Medulla oblongata (tissue), 1 donor: ENCODE measurements around the gene MYL12A.

Experiments
- DNase-seq: peaks from one replicate; pipeline ENCODE4 v3.0.0-alpha.2; 2015; ENCODE audit errors: extremely low spot score

Gene MYL12A

DNA sequence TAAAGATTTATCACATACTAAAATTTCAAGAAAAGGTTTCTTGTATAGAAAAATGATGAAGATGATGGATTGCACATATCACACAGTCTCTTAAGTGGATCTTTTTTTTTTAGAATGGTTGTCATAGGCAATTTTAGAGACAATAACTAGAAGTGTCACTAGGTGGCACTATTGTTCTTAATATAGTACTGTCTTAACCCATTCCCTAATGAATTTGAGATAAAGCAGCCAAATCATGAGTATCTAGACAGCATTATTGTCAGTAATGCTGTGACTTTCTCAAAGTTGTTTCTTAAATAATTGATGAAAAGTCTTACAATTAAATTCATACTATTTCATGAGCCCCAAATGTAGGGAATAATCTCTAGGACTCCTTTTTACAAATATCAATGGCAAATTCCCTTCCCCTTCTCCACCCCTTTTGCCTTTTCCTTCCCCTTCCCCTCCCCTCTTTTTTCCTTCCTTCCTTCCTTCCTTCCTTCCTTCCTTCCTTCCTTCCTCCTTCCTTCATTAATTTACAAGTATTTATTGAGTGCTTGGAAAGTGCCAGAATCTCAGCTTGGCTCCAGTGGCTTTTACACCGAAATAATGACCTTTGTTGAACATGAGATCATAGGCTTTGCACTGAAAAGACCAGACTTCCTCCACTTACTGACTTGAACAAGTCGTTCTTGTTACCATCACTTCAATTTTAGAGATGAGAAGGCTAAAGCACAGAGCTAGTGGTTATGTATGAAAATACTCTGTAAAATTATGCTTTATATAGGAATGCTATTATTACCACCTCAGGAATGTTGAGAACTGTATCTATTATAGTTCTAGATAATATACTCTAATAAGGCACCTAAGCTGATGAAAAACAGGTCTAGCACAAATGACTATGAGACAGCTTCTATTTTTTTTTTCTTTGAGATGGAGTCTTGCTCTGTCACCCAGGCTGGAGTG, 34.1 kb downstream of the MYL12A start:
- peak; percentile 92 for DNase-seq

GRCh38 chr18:3283253-3283863, 35.8 kb downstream of the MYL12A start:
- DNase-seq, result peak; percentile 38

DNA sequence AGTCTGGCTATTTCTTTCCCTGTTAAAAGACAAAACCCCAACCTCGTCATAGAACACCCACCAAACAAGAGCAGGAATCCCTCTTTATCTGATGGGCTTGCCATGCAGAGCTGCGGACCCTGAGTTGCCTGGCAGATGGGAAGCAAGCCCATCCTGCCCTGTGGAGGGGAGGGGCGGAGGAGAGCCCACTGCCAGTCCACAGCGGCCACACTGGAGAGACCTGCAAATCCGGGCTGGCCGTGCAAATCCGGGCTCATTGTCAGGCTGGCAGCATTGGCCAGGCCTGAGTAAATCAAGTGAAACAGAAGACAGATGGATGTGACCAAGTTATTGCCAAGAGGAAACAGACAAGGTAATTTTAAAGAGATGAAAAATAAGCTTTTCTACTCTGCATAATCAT, 36.3 kb downstream of the MYL12A start:
- peak; percentile 48 for DNase-seq

DNA sequence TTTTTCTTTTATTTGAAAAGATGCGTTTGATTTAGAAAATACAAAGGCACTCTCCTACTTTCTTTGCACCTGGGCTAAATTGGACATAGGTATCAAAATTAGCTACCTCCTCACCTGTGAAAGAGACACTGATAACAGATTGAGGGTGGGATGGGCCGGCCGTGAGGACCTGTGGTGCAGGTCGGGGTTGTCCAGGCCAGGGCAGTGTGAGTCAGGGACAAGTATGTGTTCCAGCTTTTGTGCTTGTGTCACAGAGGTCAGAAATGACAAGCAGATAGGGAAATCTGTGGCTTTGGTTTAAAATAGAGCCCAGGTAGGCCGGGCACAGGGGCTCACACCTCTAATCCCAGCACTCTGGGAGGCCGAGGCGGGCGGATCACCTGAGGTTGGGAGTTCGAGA, 36.9 kb downstream of the MYL12A start:
- DNase-seq, result no peak

DNA sequence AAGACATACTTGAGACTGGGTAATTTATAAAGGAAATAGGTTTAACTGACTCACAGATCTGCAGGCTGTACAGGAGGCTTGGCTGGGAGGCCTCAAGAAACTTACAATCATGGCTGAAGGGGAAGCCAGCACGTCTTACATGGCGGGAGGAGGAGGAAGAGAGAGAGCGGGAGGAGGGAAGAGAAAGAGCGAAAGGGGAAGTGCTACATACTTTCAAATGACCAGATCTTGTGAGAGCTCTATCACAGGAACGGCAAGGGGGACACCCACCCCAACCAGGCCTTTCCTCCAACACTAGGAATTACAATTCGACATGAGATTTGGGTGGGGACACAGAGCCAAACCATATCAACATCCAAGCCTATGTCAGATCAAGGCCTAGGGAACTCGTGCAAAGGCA, 38.6 kb downstream of the MYL12A start:
- DNase-seq, result no peak

GRCh38 chr18:3293196-3293951, 45.8 kb downstream of the MYL12A start:
- no peak for DNase-seq

GRCh38 chr18:3294435-3295080, 47.0 kb downstream of the MYL12A start:
- DNase-seq, result no peak

DNA sequence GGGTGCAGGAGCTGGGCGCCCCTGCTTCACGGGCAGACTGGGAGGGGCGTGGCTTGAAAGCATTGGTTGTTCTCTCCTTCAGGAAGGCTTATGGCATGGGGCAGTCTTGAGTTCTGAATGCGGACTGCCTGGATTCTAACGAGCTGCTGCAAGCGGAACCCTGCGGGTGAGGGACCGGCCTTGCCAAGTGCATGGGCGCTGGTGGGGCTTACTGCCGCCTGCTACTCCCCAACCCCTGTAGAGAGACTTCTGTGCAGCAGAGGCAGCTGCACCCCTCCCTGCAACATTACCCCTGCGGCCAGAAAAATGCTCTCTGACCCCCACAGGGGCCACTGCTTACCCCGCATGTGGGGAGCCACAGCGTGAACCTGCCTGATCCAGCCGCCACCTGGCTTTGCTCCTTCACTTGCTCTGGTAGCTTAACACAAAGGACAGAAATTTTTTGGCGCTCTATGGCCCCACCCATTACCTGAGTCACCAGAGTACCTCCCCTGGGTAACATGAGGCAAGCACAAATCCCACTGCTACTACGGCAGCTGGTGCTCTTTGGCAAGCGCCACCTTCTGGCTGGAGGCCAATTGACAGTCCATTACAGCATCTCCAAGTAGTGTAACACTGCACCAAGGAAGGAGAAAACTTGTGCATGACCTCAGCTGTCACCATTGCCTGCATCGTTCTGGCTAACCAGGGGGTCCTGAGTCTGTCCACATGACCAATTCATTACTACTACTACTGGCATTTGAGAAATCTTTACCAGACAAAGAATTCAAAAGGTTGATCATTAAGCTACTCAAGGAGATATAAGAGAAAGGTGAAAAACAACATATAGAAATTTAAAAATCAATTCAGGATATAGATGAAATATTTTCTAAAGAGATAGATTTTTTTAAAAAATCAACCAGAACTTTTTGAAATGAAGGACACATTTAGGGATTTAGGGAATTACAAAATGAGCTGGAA, 49.7 kb downstream of the MYL12A start:
- DNase-seq, result peak; percentile 86

GRCh38 chr18:3304832-3305231, 57.2 kb downstream of the MYL12A start:
- DNase-seq, result no peak

GRCh38 chr18:3305354-3305762, 57.8 kb downstream of the MYL12A start:
- DNase-seq, result no peak
